K562 (cell line): Measurements from ENCODE around the gene KRABD2.

Experiments used
- ASH1L ChIP-seq: fragments of 450-650 bp; IDR thresholded peaks from 2 replicates; pipeline ENCODE4 v1.6.1; 2018; ENCODE audit warnings: borderline replicate concordance, mild to moderate bottlenecking, low read depth; ENCODE audit not compliant: partially characterized antibody
- BACH1 ChIP-seq: fragments of 200-800 bp; sonication (Bioruptor generic); IDR thresholded peaks from 2 replicates; pipeline ENCODE4 v1.6.1; 2016; ENCODE audit warnings: missing genetic modification characterization, missing compliant biosample characterization
- CHCHD3 ChIP-seq: fragments of 250-450 bp; sonication (Bioruptor Pico); IDR thresholded peaks from 2 replicates; pipeline ENCODE4 v2.1.2; 2022; ENCODE audit warnings: mild to moderate bottlenecking
- CLOCK ChIP-seq: fragments of 250-450 bp; sonication (Bioruptor Pico); IDR thresholded peaks from 2 replicates; pipeline ENCODE4 v1.4.0; 2020; ENCODE audit warnings: mild to moderate bottlenecking, moderate library complexity, borderline replicate concordance
- EZH2 ChIP-seq: IDR thresholded peaks from 2 replicates; pipeline ENCODE4 v1.6.1; 2012; ENCODE audit warnings: low read depth, mild to moderate bottlenecking, inconsistent platforms, low read length, borderline replicate concordance
- SMC3 ChIP-seq: conservative IDR thresholded peaks from 2 replicates; pipeline ENCODE4 v1.6.1; 2011; ENCODE audit warnings: low read depth, low read length, improper control_type of control experiment; ENCODE audit not compliant: insufficient read depth
- TAF1 ChIP-seq: IDR thresholded peaks from 2 replicates; pipeline ENCODE4 v1.6.1; 2011; ENCODE audit warnings: mild to moderate bottlenecking, low read length, moderate library complexity; ENCODE audit not compliant: insufficient read depth, control insufficient read depth, severe bottlenecking; ENCODE audit errors: extremely low read depth
- TEAD4 ChIP-seq, 2 experiments: sonication (generic) in 1 of 2; formaldehyde crosslinking in 1 of 2; IDR thresholded peaks; 2 replicates each; pipeline versions ENCODE4 v1.6.1 to v1.8.0; 2012 to 2022; ENCODE audit warnings: borderline replicate concordance in 1 of 2, inconsistent platforms in 1 of 2, low read length in 1 of 2, mild to moderate bottlenecking in 1 of 2, missing genetic modification reagents in 1 of 2
- ZNF583 ChIP-seq: fragments of 250-450 bp; sonication (Bioruptor Pico); IDR thresholded peaks from 2 replicates; pipeline ENCODE4 v1.4.0; 2020
- TF ChIP-seq, protein P1 (sequence below), 3 experiments: IDR thresholded peaks in 2 of 3; conservative IDR thresholded peaks in 1 of 3; 2 replicates each; pipeline ENCODE4 v1.5.1; 2011 to 2012; ENCODE audit warnings: low read length in 3 of 3, mild to moderate bottlenecking in 3 of 3, control low read depth in 2 of 3, improper control_type of control experiment in 1 of 3, inconsistent platforms in 1 of 3, low read depth in 1 of 3, mixed read lengths in 1 of 3, moderate library complexity in 1 of 3; ENCODE audit not compliant: insufficient read depth in 2 of 3
- TF ChIP-seq, protein P2 (sequence below): sonication (generic); formaldehyde crosslinking; IDR thresholded peaks from 2 replicates; pipeline ENCODE4 v1.9.0; 2022; ENCODE audit warnings: mild to moderate bottlenecking, missing genetic modification reagents
- TF ChIP-seq, protein P3 (sequence below): conservative IDR thresholded peaks from 2 replicates; pipeline ENCODE4 v1.6.1; 2011; ENCODE audit warnings: low read depth, mild to moderate bottlenecking, low read length; ENCODE audit not compliant: control insufficient read depth

DNA sequence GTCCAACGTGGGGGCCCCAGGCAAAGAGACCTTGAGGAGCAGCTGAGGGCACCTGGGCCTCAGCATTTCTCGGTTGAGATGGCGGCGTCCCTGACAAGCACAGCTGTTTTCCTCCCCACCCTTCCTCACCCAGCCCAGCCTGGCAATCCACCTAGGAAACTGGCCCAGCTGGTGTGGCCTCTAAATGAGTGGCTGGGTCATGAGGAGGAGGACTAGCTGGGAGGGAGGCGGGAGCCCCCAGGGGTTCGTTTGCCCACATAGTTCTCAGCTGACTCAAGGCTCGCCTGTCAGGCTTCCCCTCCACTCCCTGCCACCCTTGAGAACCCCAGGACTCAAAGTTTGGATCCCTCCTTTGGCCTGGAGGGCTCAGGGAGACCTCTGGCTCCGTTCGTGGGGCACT is 15.2 kb upstream of the KRABD2 start:
- TF ChIP-seq SMC3: no peak
- no peak for TF ChIP-seq ZNF583 (CRISPR knock-in tag)
- no peak for TF ChIP-seq ASH1L
- TF ChIP-seq, protein P1, sequence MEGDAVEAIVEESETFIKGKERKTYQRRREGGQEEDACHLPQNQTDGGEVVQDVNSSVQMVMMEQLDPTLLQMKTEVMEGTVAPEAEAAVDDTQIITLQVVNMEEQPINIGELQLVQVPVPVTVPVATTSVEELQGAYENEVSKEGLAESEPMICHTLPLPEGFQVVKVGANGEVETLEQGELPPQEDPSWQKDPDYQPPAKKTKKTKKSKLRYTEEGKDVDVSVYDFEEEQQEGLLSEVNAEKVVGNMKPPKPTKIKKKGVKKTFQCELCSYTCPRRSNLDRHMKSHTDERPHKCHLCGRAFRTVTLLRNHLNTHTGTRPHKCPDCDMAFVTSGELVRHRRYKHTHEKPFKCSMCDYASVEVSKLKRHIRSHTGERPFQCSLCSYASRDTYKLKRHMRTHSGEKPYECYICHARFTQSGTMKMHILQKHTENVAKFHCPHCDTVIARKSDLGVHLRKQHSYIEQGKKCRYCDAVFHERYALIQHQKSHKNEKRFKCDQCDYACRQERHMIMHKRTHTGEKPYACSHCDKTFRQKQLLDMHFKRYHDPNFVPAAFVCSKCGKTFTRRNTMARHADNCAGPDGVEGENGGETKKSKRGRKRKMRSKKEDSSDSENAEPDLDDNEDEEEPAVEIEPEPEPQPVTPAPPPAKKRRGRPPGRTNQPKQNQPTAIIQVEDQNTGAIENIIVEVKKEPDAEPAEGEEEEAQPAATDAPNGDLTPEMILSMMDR (IDR thresholded peaks at IDR 0.05 in 2 of 3, conservative IDR thresholded peaks at IDR 0.05 in 1 of 3; ENCODE audit: insufficient read depth in 2 of 3, low read depth in 1 of 3, low read length in 3 of 3): no peak
- TF ChIP-seq TEAD4 (IDR thresholded peaks at IDR 0.05; ENCODE audit: low read length): no peak
- no peak for TF ChIP-seq TEAD4 (CRISPR knock-in tag; IDR thresholded peaks at IDR 0.05; ENCODE audit: borderline replicate concordance)
- TF ChIP-seq TAF1: no peak
- no peak for TF ChIP-seq CHCHD3 (CRISPR knock-in tag)
- no peak for TF ChIP-seq BACH1
- TF ChIP-seq, protein P2, sequence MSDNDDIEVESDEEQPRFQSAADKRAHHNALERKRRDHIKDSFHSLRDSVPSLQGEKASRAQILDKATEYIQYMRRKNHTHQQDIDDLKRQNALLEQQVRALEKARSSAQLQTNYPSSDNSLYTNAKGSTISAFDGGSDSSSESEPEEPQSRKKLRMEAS (CRISPR knock-in tag): no peak
- no peak for TF ChIP-seq EZH2
- TF ChIP-seq CLOCK (CRISPR knock-in tag): no peak
- TF ChIP-seq, protein P3, sequence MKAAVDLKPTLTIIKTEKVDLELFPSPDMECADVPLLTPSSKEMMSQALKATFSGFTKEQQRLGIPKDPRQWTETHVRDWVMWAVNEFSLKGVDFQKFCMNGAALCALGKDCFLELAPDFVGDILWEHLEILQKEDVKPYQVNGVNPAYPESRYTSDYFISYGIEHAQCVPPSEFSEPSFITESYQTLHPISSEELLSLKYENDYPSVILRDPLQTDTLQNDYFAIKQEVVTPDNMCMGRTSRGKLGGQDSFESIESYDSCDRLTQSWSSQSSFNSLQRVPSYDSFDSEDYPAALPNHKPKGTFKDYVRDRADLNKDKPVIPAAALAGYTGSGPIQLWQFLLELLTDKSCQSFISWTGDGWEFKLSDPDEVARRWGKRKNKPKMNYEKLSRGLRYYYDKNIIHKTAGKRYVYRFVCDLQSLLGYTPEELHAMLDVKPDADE: no peak
